Epithelial cell of esophagus (primary cell): ENCODE measurements around the gene CDH4.

ENCODE experiments used
- DNase-seq: peaks from one replicate; pipeline ENCODE4 v3.0.0; 2010; ENCODE audit warnings: low read depth
- H3K4me3 ChIP-seq: 2 replicates; pipeline ENCODE4 v1.5.1; 2011; ENCODE audit warnings: mild to moderate bottlenecking, low read length, control low read depth
- TF ChIP-seq, protein P1 (sequence below): IDR thresholded peaks from 2 replicates; pipeline ENCODE4 v1.5.1; 2011; ENCODE audit warnings: low read depth, mild to moderate bottlenecking, low read length, control low read depth, inconsistent platforms; ENCODE audit not compliant: insufficient read depth; ENCODE audit errors: missing control alignments

The CDH4 gene

DNA sequence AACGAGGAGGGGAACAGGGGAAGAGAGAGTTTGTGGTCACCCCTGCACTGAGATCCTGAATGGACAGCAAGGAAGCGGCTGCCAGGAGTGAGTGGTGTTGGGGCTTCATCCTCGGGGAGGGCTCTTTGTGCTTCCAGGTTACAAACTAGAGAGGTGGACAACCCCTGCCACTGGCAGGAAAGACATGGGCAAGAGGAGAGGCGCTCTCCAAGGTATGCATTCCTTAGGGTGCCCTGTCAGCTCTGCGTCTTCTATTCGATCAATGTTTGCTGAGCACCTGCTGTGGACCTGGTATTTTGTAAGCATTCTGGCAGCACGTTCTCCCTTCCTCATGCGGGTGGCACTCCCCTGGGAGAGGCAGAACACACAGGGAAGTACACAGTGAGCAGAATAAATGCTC, 93.6 kb downstream of the CDH4 start:
- no peak overlapping the region for H3K4me3 ChIP-seq
- DNase-seq = peak; percentile 13
- TF ChIP-seq, protein P1, sequence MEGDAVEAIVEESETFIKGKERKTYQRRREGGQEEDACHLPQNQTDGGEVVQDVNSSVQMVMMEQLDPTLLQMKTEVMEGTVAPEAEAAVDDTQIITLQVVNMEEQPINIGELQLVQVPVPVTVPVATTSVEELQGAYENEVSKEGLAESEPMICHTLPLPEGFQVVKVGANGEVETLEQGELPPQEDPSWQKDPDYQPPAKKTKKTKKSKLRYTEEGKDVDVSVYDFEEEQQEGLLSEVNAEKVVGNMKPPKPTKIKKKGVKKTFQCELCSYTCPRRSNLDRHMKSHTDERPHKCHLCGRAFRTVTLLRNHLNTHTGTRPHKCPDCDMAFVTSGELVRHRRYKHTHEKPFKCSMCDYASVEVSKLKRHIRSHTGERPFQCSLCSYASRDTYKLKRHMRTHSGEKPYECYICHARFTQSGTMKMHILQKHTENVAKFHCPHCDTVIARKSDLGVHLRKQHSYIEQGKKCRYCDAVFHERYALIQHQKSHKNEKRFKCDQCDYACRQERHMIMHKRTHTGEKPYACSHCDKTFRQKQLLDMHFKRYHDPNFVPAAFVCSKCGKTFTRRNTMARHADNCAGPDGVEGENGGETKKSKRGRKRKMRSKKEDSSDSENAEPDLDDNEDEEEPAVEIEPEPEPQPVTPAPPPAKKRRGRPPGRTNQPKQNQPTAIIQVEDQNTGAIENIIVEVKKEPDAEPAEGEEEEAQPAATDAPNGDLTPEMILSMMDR = no peak

DNA sequence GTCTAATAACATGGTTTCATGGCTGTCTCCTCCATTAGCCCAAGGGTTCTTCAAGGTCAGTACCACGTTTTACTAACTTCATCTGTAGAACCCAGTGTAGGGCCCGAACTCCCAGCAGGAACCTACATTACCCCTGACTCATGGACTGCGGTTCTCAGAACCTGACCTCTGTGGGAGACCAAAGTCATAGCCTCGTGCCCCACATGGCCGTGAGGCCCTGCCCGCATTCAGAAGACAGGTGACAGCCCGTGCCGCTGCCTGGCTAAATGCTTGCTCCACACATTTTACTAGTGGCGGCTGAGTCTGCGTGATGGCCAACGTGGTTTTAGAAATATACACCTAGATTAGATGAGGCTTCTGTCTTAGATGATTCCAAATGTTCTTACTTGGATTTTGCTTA, 94.9 kb downstream of the CDH4 start:
- TF ChIP-seq, protein P1 = no peak
- DNase-seq = no peak
- H3K4me3 ChIP-seq = no peak overlapping the region

DNA sequence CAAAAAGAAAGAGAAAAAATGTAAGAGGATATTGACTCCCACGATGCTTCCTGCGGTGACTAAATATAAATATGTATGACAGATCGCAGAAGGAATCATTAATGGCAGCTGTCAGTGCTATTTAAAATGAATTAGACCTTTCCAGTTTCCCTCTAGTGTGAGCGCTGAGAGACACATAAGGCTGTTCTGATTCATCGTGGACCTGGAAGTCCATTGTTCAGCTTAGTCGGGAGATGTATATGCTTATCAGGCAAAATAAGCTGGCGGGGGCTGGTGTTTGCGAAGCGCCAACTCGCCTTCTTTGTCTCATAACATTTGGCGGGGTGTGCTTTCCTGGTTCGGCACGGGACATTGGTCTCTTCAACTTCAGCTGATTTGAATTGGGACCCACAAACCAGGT, 95.4 kb downstream of the CDH4 start:
- TF ChIP-seq, protein P1 = no peak
- no peak for DNase-seq
- no peak overlapping the region for H3K4me3 ChIP-seq

DNA sequence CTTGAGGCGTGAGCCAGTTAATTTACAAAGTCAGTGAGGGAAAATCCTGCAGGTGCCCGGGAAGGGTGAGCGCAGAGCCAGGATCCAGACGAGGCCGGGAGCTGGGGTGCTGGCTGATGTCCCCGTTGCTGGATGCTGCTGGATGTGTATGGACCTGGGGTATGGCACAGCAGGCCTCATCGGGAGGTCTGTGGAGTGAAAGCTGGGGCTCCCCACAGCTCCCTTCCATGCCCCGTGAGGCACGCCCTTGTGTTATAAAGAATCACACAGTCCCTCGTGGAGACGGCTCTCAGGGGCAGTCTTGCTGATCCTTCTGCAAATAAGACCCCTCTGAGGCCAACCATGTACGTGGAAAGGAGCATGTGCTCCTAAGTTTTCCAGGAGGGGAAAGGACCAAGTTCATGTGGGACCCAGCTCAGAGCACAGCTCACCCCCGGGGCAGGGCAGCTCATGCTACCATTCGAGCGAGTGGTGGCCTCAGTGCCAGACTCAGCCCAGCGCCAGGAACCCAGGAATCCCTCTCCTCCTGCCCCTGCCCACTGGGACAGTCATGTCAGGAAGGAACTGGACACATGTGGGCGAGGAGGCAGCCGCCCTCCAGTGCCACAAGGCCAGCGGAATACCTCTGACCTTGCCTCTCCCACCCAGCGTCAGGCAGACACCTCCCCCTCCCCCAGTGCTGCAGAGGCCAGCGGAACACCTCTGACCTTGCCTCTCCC, 97.5 kb downstream of the CDH4 start:
- TF ChIP-seq, protein P1 = no peak
- DNase-seq = no peak
- H3K4me3 ChIP-seq = no peak overlapping the region

DNA sequence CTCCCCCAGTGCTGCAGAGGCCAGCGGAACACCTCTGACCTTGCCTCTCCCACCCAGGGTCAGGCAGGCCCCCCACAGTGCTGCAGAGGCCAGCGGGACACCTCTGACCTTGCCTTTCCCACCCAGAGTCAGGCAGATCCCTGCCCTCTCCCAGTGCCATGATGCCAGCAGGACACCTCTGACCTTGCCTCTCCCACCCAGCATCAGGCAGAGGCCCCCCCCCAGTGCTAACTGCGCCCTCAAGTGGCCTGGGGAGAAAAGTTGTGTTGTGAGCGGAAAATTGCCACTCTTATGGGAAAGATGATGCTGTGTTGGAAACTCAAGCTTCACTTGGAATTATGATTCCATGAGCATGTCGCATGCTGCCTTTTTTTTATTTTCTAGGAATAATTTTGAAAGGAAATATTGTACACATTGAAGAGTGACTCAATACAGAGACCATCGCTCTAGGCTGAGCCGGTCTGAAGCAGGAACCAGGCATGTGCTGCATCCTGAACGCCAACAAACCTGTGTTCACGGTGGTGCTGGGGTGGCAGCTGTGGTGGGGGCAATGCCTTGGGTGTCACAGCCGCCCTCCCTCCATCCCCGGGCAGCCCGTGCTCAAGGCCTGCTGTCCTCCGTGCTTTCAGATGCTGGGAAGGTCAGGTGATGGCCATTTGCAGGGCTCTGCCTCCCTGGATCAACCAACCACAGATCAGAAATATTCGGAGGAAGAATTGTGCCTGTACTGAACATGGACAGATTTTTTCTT, 98.6 kb downstream of the CDH4 start:
- TF ChIP-seq, protein P1 = no peak
- no peak for DNase-seq
- no peak overlapping the region for H3K4me3 ChIP-seq

DNA sequence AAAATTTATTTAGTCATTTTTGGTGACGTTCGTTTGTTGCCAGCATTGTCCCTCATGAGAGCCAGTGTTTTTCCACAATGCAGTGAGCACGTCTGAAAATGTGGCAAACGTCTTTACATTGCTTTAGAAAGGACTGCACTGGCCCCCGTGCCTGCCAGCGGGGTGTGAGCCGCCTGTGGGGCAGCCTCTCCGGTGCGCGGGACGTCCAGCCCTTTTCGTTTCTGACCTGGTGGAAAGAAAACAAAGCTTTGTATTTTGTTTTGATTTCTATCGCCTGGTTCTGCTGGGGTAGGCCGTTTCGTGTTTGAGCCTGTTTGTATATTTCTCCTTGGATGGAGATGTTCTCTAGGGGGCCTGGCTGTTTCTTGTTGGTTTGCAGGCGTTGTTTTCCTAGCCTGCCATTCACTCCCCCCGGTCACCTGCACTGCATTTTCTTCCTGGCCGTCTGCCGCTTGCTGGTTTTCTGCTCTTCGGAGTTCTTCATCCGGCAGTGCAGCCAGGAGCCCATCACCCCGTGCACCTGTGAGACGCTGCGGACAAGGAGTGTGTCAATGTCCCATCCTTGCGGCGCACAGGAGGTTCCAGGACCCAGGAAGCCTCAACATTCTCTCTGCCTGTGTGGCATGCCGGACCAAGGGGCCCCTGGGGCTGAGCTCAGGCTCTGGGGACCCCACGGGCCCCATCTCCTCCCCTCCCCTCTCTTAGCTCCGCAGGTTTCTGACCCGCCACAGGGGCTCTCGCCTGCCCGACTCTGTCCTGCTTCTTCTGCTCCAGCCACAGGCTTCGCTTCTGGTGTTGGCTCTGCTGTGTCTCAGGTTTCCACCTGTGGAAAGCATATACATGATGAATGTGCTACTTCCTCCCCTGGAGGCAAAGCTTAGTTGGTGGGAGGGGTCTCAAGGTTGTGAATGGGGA, 100.5 kb downstream of the CDH4 start:
- H3K4me3 ChIP-seq = no peak overlapping the region
- DNase-seq = no peak
- TF ChIP-seq, protein P1 = no peak
